GM21737 (cell line): ENCODE results near the gene BAK1.
"Not testable (repeated sequence)": the region's sequence is repeated elsewhere in the genome, so short reads cannot be mapped to it uniquely, and the experiment has no call there.

Experiments used
- ATAC-seq: cut with Tn5 transposase; IDR thresholded peaks from one replicate; pipeline ENCODE4 v1.9.1; 2021; ENCODE audit warnings: mild to moderate bottlenecking, moderate library complexity; ENCODE audit not compliant: unreplicated experiment

BAK1 gene

GRCh38 chr6:33609019-33609418 lies 28.9 kb upstream of the BAK1 start:
- no peak for ATAC-seq

GRCh38 chr6:33607784-33608161 lies 27.7 kb upstream of the BAK1 start:
- no peak for ATAC-seq

- no peak for ATAC-seq
Measured at GRCh38 chr6:33607126-33607783, 27.2 kb upstream of the BAK1 start.

- no peak for ATAC-seq
Measured at GRCh38 chr6:33606642-33607041, 26.6 kb upstream of the BAK1 start.

- no peak for ATAC-seq
Measured at GRCh38 chr6:33604941-33605854, 25.1 kb upstream of the BAK1 start.

GRCh38 chr6:33602180-33602579 lies 22.1 kb upstream of the BAK1 start:
- ATAC-seq: no peak

- no peak for ATAC-seq
Measured at GRCh38 chr6:33600761-33601160, 20.7 kb upstream of the BAK1 start.

- no peak for ATAC-seq
Measured at GRCh38 chr6:33599413-33599938, 19.4 kb upstream of the BAK1 start.

GRCh38 chr6:33597551-33598322 lies 17.7 kb upstream of the BAK1 start:
- no peak for ATAC-seq

- ATAC-seq: not testable (repeated sequence)
Measured at GRCh38 chr6:33596894-33597293, 16.8 kb upstream of the BAK1 start.

- ATAC-seq: no peak
Measured at GRCh38 chr6:33595001-33595846, 15.1 kb upstream of the BAK1 start.

GRCh38 chr6:33593414-33593727 lies 13.3 kb upstream of the BAK1 start:
- ATAC-seq: no peak

- peak; percentile 48 for ATAC-seq
Measured at GRCh38 chr6:33592595-33593413, 12.7 kb upstream of the BAK1 start.

GRCh38 chr6:33592280-33592594 lies 12.2 kb upstream of the BAK1 start:
- no peak for ATAC-seq

- ATAC-seq: no peak
Measured at GRCh38 chr6:33591424-33592032, 11.5 kb upstream of the BAK1 start.

- ATAC-seq: no peak
Measured at GRCh38 chr6:33590531-33591198, 10.6 kb upstream of the BAK1 start.

- ATAC-seq: no peak
Measured at GRCh38 chr6:33589731-33590530, 9.9 kb upstream of the BAK1 start.

GRCh38 chr6:33589392-33589730 lies 9.3 kb upstream of the BAK1 start:
- no peak for ATAC-seq
